CD4-positive, alpha-beta T cell treated with Interleukin-4 for 4 hours (primary cell): ENCODE measurements around the gene STXBP3.

Experiments
- DNase-seq: peaks from one replicate; pipeline ENCODE4 v3.0.0-alpha.2; 2020

The STXBP3 gene

DNA sequence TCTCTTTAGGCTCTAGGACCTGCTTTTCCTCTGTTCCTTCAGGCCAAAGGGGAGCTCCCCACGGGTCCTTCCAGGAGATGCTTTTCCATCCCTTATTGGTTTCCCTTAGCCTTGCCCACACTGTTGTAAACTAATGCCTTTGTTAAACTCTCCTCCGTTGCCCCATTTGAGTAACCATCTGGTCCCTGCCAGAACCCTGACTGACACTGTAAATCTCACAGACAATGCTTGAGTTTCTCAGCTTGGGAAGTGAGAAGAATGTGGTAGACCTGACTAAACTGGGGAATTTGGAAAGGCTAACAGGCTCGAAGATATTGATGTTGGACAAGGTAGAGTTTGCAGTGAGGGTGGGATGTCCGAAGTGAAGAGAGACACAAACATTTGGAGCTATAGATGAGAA is 99.0 kb downstream of the STXBP3 start:
- no peak for DNase-seq

DNA sequence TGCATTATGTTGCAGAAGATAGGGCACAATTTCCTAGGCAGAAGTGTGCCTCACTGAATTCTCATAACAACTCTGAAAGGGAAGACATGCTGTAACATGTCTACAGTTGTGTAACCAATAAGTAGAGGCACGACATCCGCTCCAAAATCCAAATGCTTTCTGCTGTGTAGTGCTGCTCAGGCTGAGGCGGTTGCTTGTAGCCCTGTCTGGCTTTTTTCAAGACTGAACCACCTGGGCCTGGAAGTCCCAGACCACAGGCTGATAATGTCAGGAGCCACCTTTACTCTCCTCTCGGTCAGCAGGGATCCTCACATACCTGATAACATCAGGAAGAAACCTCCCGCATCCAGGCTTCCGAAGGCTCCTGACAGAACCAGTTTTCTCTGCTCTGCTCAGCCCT is 99.5 kb downstream of the STXBP3 start:
- no peak for DNase-seq

DNA sequence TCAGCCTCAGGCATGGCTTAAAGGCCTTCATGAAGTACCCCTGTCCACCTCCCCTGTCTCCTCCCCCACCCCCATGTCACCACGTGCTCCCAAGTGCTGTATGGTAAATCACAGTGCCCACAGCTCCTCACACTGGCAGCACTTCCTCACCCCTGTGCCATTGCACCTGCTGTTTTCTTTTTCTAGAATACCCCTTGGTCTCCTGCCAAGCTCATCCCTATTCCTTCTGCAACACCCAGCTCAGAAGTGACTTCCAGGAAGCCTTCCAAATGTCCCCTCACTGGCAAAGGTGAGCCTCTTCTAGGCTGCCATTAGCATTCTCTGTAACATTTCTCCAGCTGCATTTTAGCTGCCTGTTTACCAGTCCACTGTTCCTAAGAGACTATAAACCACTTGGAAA is 101.0 kb downstream of the STXBP3 start:
- no peak for DNase-seq

DNA sequence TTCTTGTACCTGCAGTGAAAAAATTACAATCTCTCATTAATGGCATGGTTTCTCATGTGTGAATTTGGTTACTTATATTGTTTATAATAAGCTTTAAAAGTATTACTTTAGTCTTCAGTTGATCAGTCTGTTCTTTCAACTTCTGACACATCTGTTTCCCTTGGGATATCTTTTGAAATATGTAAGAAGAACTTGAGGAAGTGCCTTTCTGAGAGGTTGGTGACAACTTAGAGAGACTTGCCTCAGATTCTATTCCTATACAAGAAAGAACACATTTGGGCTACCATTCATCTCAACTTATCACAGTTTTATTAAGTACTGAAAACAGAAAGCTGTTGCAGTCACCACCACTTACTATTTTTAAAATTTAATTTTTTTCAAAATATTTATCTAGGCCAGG is 102.3 kb downstream of the STXBP3 start:
- no peak for DNase-seq

DNA sequence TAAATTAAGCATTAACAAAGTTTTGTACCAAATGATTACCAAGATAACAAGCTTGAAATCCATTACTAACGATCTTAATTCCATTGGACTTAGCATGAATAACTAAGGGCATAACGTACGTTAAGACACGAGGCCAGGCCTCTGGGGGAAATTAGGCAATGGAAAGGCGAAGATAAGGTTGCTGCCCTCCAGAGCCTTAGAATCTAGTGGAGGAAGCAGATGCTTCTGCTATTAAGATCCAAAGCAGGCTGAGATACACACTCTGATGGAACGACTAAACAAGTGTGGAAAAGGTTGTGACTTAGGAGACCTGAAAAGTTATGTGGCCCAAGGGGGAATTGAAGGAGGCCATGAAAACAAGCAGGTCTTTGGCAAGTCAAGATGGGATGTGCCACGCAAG is 104.5 kb downstream of the STXBP3 start:
- DNase-seq = no peak

DNA sequence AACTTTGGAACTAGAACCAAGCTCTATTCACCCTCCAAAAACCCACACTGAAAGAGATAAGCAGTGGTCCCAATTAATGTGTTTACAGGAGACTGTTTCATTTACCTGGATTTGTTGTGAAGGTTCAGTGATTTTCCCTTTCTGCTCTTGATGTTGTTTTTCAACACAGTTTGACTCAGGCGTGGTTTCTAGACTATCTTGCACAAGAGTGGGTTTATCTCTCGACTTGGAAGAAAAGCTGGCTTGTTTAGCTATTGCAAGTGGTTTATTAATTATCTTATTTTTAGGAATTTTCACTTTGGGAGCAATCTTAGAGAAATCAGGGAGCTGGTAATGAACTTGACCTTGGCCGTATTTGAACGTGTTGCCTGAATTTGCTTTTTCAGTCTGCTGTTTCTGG is 105.1 kb downstream of the STXBP3 start:
- no peak for DNase-seq

DNA sequence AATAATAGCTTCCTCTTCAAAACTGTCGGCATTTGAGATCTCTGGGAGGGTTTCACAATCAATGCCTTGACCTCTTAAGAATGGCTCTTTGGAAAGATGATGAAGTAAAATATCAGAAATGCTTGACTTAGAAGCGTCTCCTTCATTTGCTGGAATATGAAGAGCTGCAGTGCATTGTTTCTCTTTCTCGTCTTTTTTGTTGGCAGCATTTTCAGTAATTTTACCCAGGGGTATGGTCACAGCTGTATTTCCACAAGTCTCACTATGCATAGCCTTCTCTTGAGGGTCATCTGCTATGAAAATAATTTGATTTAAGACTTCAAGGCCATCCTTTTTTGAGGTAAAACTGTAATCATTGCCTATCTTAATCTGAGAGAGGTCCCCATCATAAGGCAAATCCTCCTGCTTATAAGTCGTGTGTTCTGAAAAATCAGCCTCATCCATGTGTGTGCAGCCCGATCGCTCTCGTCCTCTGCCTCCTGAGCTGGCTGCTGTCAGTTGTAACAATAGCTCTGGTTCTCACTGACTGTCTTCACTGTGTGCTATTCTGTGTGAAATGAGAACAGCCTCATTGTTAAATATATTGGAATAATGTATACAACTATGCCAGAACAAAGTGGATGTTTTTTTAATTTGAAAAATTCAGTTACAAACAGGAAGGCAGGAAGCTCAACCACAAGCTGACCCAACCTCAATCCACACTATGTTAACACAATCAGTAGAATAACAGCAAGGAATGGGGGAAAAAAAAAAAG is 105.9 kb downstream of the STXBP3 start:
- DNase-seq = no peak

DNA sequence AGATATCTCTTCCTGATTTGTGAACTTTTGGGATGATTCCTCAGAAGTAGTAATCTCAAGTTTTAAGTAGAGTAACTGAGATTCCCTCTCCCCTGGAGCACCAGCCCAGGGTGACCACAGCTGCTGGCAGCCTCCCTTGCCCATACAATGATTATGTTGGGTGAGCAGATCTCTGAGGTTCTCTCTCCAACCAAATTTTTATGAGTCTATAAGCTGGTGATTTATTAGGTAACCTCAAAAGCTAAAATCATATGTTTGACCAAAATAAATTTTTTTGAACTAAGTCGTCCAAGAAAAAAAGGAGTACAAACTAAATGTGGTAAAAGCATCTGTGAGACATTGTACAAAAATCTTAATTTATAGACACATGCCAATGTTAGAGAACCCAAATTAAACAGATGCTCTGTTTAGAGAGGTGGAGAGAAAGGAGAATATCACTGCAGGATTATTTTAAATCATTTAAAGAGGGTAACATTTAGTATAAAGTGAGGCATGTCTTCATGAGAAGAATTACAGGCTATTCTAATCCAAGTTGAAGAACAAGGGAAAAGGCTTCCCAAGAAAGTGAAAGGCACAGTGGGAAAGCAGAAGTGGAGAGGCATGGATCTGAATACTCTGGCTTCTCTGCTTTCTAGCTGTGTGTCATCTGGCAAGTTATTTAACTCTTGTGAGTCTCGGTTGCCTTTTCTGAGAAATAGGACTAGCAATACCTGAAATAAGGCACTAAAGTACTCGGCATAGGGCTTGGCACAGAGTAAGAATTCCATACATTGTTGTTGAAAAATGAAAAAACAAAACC is 107.9 kb downstream of the STXBP3 start:
- no peak for DNase-seq

DNA sequence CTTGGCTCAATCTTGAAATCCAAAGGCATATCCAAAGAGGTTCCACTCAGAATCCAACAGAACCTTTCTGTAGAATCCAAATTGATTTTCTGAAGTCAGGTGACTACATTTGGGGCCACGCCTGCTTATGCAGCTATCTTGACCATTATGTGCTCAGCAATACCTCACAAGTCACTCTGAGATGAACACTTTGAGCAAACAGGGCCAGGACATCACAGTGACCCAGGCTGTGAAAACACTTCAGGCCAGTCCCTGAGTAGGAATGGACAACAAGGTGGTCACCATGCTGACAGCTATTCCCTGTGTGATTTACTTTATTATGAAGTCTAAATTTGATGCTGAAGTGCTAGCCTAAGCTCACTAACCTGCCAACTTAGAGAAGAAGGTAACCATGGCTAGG is 110.5 kb downstream of the STXBP3 start, which contains the start of gene AKNAD1:
Gene AKNAD1 (minus strand): TSS at position 101 of the 400 bp plus-strand sequence. CDS start 4,430 bp downstream, outside the sequence.
- no peak for DNase-seq

DNA sequence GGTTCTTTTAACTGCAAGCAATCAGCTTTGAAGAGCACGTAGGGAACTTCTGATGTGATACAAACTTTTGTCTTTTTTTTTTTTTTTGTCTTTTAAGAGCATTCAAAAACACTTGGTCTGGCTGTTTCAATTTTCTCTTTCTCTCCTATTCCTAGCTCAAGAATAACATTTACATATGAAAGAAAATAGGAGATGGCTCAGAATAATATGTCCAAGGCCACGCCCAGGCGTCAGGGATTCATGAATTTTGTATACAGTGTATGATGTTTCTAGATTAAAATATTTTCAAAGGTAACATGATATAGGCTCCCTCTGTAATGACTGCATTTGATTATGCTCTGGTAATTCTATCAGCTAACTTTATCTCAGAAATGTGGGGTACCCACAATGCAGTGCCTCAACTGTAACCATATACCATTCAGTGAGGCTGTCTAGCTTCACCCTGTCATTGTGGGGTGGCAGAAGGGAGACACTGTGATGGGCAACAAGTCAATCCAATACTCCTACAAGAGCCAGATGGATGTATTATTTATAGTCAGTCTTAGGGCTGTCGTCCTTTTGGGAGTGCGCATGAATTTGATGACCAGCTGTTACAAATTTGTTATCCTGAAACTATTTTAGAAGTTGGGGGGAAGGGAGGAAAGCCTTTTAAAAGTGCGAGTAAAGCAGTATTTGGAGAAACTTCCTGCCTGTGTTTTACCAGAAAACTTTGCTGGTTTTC is 111.9 kb downstream of the STXBP3 start:
- no peak for DNase-seq
